Measurements from ENCODE around the gene LGALS14. TPM values are rescaled to one million over a fixed set of nuclear protein-coding genes. Genes with fewer than 3 reads are reported as not detected.

The LGALS14 gene
- total RNA-seq, 1 experiment from 2014 or later, result not detected

DNA sequence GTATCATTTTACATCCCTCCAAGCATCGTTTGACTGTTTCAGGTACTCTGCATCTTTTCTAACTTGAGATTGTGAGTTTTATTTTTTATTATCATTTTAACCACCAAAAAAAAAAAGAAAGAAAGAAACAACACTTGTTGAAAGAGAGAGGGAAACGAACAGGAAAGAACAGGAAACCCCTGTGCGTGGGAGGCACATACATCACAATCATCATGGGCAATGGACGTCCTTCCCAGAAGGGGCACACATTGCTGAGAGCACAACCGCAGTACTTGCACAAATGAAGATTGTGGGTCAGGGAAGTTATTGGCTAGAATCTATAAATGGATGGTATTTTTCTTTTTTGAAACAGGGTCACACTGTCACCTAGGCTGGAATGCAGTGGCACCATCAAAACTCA, 31.8 kb downstream of the LGALS14 start:
- Histone ChIP-seq H3K9me3 (ENCODE audit: control insufficient read depth in 1 of 2, insufficient read depth in 1 of 2, low read depth in 1 of 2, low read length in 2 of 2) (no peaks in the 10 kb centered on the region), H3K9ac (ENCODE audit: low read length) (no peak overlapping the region), H3K79me2 (ENCODE audit: insufficient read depth, low read length) (no peaks in the 10 kb centered on the region), H3K4me2 (ENCODE audit: low read length) (no peak overlapping the region), H3K36me3 (ENCODE audit: control insufficient read depth in 1 of 2, insufficient read depth in 2 of 2, low read length in 2 of 2) (no peaks in the 10 kb centered on the region), H3K27me3 (ENCODE audit: insufficient read depth, low read length) (peaks cover 67% of the 10 kb centered on the region), H3K4me3 (replicated peaks in 1 of 2; ENCODE audit: low read depth in 1 of 2, low read length in 2 of 2) (no peak overlapping the region), H2AFZ (ENCODE audit: low read depth, low read length, poor library complexity, severe bottlenecking) (no peak overlapping the region), H3K4me1 (ENCODE audit: control insufficient read depth in 1 of 2, insufficient read depth in 2 of 2, low read length in 2 of 2) (no peaks in the 10 kb centered on the region), H3K9me2 (ENCODE audit: insufficient read depth) (no peaks in the 10 kb centered on the region), H3K27ac (ENCODE audit: low read depth, low read length) (no peak overlapping the region), H4K20me1 (ENCODE audit: insufficient read depth) (no peaks in the 10 kb centered on the region)
- no peak for ATAC-seq
- ChIA-PET CTCF (no interaction called here), POLR2A (no interaction called here), RAD21 (ENCODE audit: low non-redundant PET in 1 of 2, low total read pairs in 2 of 2, uncharacterized antibody in 2 of 2, unreplicated experiment in 2 of 2) (no interaction called here)
- intact Hi-C loops (cut with micrococcal nuclease), result no loop called here
- TF ChIP-seq EZH2 (IDR thresholded peaks at IDR 0.05) (no peak), ZFX (IDR thresholded peaks at IDR 0.05) (no peak), YY1 (IDR thresholded peaks at IDR 0.05; ENCODE audit: extremely low read depth, insufficient replicate concordance, low read depth, low read length) (no peak), SP1 (IDR thresholded peaks at IDR 0.05; ENCODE audit: low read depth) (no peak), POLR2A (IDR thresholded peaks at IDR 0.05; ENCODE audit: borderline replicate concordance, extremely low read depth, insufficient read depth, insufficient read length) (no peak), CBX3 (IDR thresholded peaks at IDR 0.05; ENCODE audit: low read depth) (no peak), SIN3A (IDR thresholded peaks at IDR 0.05; ENCODE audit: low read depth) (no peak), FOSL1 (IDR thresholded peaks at IDR 0.05; ENCODE audit: low read depth) (no peak), ELF1 (IDR thresholded peaks at IDR 0.05; ENCODE audit: borderline replicate concordance, low read depth) (no peak)
- TF ChIP-seq, protein P1, sequence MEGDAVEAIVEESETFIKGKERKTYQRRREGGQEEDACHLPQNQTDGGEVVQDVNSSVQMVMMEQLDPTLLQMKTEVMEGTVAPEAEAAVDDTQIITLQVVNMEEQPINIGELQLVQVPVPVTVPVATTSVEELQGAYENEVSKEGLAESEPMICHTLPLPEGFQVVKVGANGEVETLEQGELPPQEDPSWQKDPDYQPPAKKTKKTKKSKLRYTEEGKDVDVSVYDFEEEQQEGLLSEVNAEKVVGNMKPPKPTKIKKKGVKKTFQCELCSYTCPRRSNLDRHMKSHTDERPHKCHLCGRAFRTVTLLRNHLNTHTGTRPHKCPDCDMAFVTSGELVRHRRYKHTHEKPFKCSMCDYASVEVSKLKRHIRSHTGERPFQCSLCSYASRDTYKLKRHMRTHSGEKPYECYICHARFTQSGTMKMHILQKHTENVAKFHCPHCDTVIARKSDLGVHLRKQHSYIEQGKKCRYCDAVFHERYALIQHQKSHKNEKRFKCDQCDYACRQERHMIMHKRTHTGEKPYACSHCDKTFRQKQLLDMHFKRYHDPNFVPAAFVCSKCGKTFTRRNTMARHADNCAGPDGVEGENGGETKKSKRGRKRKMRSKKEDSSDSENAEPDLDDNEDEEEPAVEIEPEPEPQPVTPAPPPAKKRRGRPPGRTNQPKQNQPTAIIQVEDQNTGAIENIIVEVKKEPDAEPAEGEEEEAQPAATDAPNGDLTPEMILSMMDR (IDR thresholded peaks at IDR 0.05 in 2 of 3, conservative IDR thresholded peaks at IDR 0.05 in 1 of 3; ENCODE audit: borderline replicate concordance in 1 of 3, insufficient read depth in 1 of 3, low read depth in 2 of 3, low read length in 2 of 3), result no peak
- TF ChIP-seq, protein P2, sequence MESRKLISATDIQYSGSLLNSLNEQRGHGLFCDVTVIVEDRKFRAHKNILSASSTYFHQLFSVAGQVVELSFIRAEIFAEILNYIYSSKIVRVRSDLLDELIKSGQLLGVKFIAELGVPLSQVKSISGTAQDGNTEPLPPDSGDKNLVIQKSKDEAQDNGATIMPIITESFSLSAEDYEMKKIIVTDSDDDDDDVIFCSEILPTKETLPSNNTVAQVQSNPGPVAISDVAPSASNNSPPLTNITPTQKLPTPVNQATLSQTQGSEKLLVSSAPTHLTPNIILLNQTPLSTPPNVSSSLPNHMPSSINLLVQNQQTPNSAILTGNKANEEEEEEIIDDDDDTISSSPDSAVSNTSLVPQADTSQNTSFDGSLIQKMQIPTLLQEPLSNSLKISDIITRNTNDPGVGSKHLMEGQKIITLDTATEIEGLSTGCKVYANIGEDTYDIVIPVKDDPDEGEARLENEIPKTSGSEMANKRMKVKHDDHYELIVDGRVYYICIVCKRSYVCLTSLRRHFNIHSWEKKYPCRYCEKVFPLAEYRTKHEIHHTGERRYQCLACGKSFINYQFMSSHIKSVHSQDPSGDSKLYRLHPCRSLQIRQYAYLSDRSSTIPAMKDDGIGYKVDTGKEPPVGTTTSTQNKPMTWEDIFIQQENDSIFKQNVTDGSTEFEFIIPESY (IDR thresholded peaks at IDR 0.05; ENCODE audit: extremely low read depth, insufficient replicate concordance, low read length), result no peak
- DNase-seq (ENCODE audit: low read depth, low spot score), result no peak
- BruUV-seq (replicated peaks), result no TSS peak
